Amniotic epithelial cell (primary cell): ENCODE measurements around the gene RAC2.

Source experiments
- DNase-seq: peaks from one replicate; pipeline ENCODE4 v3.0.0-alpha.2; 2010; ENCODE audit warnings: low read depth

Gene RAC2

DNA sequence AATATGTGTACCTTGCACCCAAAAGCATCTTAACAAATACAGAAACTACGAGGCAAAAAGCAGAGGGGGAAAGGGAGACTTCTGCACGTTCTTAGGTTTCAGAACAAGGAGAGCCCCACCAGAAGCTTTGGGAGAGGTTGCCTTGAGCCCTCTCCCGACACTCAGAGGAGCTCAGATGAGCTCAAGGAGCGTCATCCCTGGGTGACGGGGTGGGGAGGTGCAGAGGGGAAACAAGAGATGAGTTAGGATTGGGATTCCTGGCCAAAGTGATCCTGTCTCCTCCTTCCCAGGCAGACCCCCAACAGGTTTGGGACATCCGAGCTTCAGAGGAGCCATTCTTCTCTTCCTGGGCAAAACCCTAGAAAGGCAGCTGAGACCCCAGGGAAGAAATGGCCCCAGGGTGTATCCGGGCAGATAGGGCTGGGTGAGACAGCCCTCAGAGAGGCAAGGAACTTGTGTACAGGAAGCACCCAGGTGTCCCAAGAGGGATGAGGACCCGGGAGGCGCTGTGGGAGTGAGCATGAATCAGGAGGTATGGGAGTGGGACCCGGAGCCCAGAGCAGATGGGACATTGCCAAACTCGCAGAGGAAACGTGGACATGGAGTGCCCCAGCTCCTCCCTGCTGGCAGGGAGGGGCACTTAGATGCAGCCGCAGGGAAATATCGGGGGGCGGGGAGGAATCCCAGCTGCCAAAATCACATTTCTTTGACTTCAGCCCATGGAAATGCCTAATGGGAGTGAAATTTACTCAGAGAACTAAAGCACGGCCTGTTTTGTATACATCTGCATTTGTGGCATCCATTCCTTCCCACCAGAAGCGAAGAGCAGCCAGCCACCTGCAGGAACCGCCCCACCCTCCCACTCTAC, 68.4 kb downstream of the RAC2 start:
- DNase-seq: no peak
